GM23338 (cell line): ENCODE results near the gene CSDE1.

Experiments used
- CREB1 ChIP-seq: fragments of 250-450 bp; sonication (Bioruptor Pico); IDR thresholded peaks from 2 replicates; pipeline ENCODE4 v1.5.0; 2020; ENCODE audit warnings: low read depth, mild to moderate bottlenecking, moderate library complexity
- EZH2 ChIP-seq: fragments of 200-600 bp; sonication (generic); IDR thresholded peaks from one replicate; pipeline ENCODE4 v1.8.0; 2017; ENCODE audit warnings: antibody characterized with exemption, mild to moderate bottlenecking, low read depth; ENCODE audit not compliant: unreplicated experiment
- EZH2phosphoT487 ChIP-seq: fragments of 200-600 bp; sonication (generic); IDR thresholded peaks from one replicate; pipeline ENCODE4 v1.8.1; 2018; ENCODE audit warnings: antibody characterized with exemption; ENCODE audit not compliant: unreplicated experiment
- JUNB ChIP-seq: IDR thresholded peaks from one replicate; pipeline ENCODE4 v1.6.1; 2016; ENCODE audit warnings: antibody characterized with exemption; ENCODE audit not compliant: unreplicated experiment
- NANOG ChIP-seq: IDR thresholded peaks from 2 replicates; pipeline ENCODE4 v1.6.1; 2016; ENCODE audit warnings: antibody characterized with exemption, borderline replicate concordance
- POLR2AphosphoS5 ChIP-seq: IDR thresholded peaks from 2 replicates; pipeline ENCODE4 v1.6.1; 2016; ENCODE audit warnings: antibody characterized with exemption, low read depth
- TF ChIP-seq, protein P1 (sequence below), 2 experiments: fragments of 200-600 bp in 1 of 2; sonication (generic) in 1 of 2; conservative IDR thresholded peaks; 2 replicates each; pipeline versions ENCODE4 v1.5.1 to v1.6.1; 2016 to 2017; ENCODE audit warnings: antibody characterized with exemption in 2 of 2, low read depth in 2 of 2, mild to moderate bottlenecking in 2 of 2, moderate library complexity in 1 of 2
- TF ChIP-seq, protein P2 (sequence below): IDR thresholded peaks from one replicate; pipeline ENCODE4 v1.6.1; 2018; ENCODE audit warnings: antibody characterized with exemption; ENCODE audit not compliant: unreplicated experiment

GRCh38 chr1:114756949-114757454 lies 782 bp downstream of the CSDE1 start:
- TF ChIP-seq POLR2AphosphoS5 (0 out of 2 replicates have a peak, but pooled peaks have one; percentile 31), EZH2 (no peak), EZH2phosphoT487 (no peak), JUNB (no peak), CREB1 (CRISPR knock-in tag) (no peak), NANOG (no peak)
- TF ChIP-seq, protein P1, sequence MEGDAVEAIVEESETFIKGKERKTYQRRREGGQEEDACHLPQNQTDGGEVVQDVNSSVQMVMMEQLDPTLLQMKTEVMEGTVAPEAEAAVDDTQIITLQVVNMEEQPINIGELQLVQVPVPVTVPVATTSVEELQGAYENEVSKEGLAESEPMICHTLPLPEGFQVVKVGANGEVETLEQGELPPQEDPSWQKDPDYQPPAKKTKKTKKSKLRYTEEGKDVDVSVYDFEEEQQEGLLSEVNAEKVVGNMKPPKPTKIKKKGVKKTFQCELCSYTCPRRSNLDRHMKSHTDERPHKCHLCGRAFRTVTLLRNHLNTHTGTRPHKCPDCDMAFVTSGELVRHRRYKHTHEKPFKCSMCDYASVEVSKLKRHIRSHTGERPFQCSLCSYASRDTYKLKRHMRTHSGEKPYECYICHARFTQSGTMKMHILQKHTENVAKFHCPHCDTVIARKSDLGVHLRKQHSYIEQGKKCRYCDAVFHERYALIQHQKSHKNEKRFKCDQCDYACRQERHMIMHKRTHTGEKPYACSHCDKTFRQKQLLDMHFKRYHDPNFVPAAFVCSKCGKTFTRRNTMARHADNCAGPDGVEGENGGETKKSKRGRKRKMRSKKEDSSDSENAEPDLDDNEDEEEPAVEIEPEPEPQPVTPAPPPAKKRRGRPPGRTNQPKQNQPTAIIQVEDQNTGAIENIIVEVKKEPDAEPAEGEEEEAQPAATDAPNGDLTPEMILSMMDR (conservative IDR thresholded peaks at IDR 0.05; ENCODE audit: low read depth in 2 of 2): no peak
- TF ChIP-seq, protein P2, sequence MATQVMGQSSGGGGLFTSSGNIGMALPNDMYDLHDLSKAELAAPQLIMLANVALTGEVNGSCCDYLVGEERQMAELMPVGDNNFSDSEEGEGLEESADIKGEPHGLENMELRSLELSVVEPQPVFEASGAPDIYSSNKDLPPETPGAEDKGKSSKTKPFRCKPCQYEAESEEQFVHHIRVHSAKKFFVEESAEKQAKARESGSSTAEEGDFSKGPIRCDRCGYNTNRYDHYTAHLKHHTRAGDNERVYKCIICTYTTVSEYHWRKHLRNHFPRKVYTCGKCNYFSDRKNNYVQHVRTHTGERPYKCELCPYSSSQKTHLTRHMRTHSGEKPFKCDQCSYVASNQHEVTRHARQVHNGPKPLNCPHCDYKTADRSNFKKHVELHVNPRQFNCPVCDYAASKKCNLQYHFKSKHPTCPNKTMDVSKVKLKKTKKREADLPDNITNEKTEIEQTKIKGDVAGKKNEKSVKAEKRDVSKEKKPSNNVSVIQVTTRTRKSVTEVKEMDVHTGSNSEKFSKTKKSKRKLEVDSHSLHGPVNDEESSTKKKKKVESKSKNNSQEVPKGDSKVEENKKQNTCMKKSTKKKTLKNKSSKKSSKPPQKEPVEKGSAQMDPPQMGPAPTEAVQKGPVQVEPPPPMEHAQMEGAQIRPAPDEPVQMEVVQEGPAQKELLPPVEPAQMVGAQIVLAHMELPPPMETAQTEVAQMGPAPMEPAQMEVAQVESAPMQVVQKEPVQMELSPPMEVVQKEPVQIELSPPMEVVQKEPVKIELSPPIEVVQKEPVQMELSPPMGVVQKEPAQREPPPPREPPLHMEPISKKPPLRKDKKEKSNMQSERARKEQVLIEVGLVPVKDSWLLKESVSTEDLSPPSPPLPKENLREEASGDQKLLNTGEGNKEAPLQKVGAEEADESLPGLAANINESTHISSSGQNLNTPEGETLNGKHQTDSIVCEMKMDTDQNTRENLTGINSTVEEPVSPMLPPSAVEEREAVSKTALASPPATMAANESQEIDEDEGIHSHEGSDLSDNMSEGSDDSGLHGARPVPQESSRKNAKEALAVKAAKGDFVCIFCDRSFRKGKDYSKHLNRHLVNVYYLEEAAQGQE: no peak
